HepG2 (cell line): ENCODE measurements around the gene GSTP1. TPM values are rescaled to one million over a fixed set of nuclear protein-coding genes. Genes with fewer than 3 reads are reported as not detected.

Experiments
- BORCS8-MEF2B ChIP-seq: sonication (generic); formaldehyde crosslinking; IDR thresholded peaks from 2 replicates; pipeline ENCODE4 v1.8.0; 2022; ENCODE audit warnings: mild to moderate bottlenecking, missing genetic modification reagents
- HES4 ChIP-seq: sonication (generic); formaldehyde crosslinking; IDR thresholded peaks from 2 replicates; pipeline ENCODE4 v1.9.0; 2021; ENCODE audit warnings: mild to moderate bottlenecking, missing genetic modification reagents, borderline replicate concordance
- MTERF4 ChIP-seq: sonication (generic); formaldehyde crosslinking; IDR thresholded peaks from 2 replicates; pipeline ENCODE4 v1.8.0; 2023; ENCODE audit warnings: mild to moderate bottlenecking, missing genetic modification reagents
- RBM39 ChIP-seq: fragments of 200-400 bp; formaldehyde crosslinking; IDR thresholded peaks from one replicate; pipeline ENCODE4 v1.6.1; 2018; ENCODE audit warnings: antibody characterized with exemption, mild to moderate bottlenecking, low read depth, low read length; ENCODE audit not compliant: poor library complexity, severe bottlenecking
- REPIN1 ChIP-seq: sonication (generic); formaldehyde crosslinking; IDR thresholded peaks from 2 replicates; pipeline ENCODE4 v1.8.0; 2022; ENCODE audit warnings: missing genetic modification reagents, low read depth, mild to moderate bottlenecking, borderline replicate concordance
- SCMH1 ChIP-seq: sonication (generic); formaldehyde crosslinking; IDR thresholded peaks from 2 replicates; pipeline ENCODE4 v1.9.0; 2021; ENCODE audit warnings: missing genetic modification reagents, mild to moderate bottlenecking, borderline replicate concordance
- SMAD3 ChIP-seq: sonication (generic); formaldehyde crosslinking; IDR thresholded peaks from 2 replicates; pipeline ENCODE4 v1.4.0; 2020; ENCODE audit warnings: missing genetic modification reagents
- TFDP2 ChIP-seq: sonication (generic); formaldehyde crosslinking; IDR thresholded peaks from 2 replicates; pipeline ENCODE4 v1.4.0; 2020; ENCODE audit warnings: missing genetic modification reagents
- TGIF2 ChIP-seq: IDR thresholded peaks from 2 replicates; pipeline ENCODE4 v1.6.1; 2016; ENCODE audit warnings: control low read depth, missing compliant biosample characterization
- ZNF230 ChIP-seq: sonication (generic); formaldehyde crosslinking; IDR thresholded peaks from 2 replicates; pipeline ENCODE4 v1.4.0; 2020; ENCODE audit warnings: mild to moderate bottlenecking, missing genetic modification reagents
- ZNF234 ChIP-seq: sonication (generic); formaldehyde crosslinking; conservative IDR thresholded peaks from 2 replicates; pipeline ENCODE4 v1.5.1; 2020; ENCODE audit warnings: mild to moderate bottlenecking, missing genetic modification reagents
- ZNF292 ChIP-seq: sonication (generic); formaldehyde crosslinking; IDR thresholded peaks from 2 replicates; pipeline ENCODE4 v1.8.1; 2022; ENCODE audit warnings: mild to moderate bottlenecking, low read depth, missing genetic modification reagents, borderline replicate concordance
- ZNF513 ChIP-seq: sonication (generic); formaldehyde crosslinking; conservative IDR thresholded peaks from 2 replicates; pipeline ENCODE4 v1.5.0; 2020; ENCODE audit warnings: missing genetic modification reagents
- ZNF546 ChIP-seq: sonication (generic); formaldehyde crosslinking; conservative IDR thresholded peaks from 2 replicates; pipeline ENCODE4 v1.8.1; 2023; ENCODE audit warnings: mild to moderate bottlenecking, missing genetic modification reagents
- ZNF552 ChIP-seq: sonication (generic); formaldehyde crosslinking; IDR thresholded peaks from 2 replicates; pipeline ENCODE4 v1.9.0; 2022; ENCODE audit warnings: missing genetic modification reagents, mild to moderate bottlenecking, borderline replicate concordance
- ZNF607 ChIP-seq: sonication (generic); formaldehyde crosslinking; IDR thresholded peaks from 2 replicates; pipeline ENCODE4 v1.5.1; 2020; ENCODE audit warnings: missing genetic modification reagents, mild to moderate bottlenecking, borderline replicate concordance
- ZNF740 ChIP-seq: sonication (generic); formaldehyde crosslinking; IDR thresholded peaks from 2 replicates; pipeline ENCODE4 v1.4.0; 2020; ENCODE audit warnings: missing genetic modification reagents
- ZNF761 ChIP-seq: sonication (generic); formaldehyde crosslinking; conservative IDR thresholded peaks from 2 replicates; pipeline ENCODE4 v1.4.0; 2020; ENCODE audit warnings: mild to moderate bottlenecking, missing genetic modification reagents
- ZNF782 ChIP-seq: sonication (generic); formaldehyde crosslinking; IDR thresholded peaks from 2 replicates; pipeline ENCODE4 v1.4.0; 2020; ENCODE audit warnings: missing genetic modification reagents, mild to moderate bottlenecking, borderline replicate concordance
- ZSCAN21 ChIP-seq: sonication (generic); formaldehyde crosslinking; IDR thresholded peaks from 2 replicates; pipeline ENCODE4 v1.8.0; 2022; ENCODE audit warnings: mild to moderate bottlenecking, missing genetic modification reagents, moderate library complexity, borderline replicate concordance
- ZSCAN30 ChIP-seq: sonication (generic); formaldehyde crosslinking; IDR thresholded peaks from 2 replicates; pipeline ENCODE4 v1.5.0; 2020; ENCODE audit warnings: mild to moderate bottlenecking, missing genetic modification reagents
- ZSCAN5A ChIP-seq: sonication (generic); formaldehyde crosslinking; IDR thresholded peaks from 2 replicates; pipeline ENCODE4 v1.8.0; 2022; ENCODE audit warnings: mild to moderate bottlenecking, missing genetic modification reagents, borderline replicate concordance
- polyA plus RNA-seq, 8 experiments: library from polyadenylated mRNA; depleted of rRNA in 3 of 8; stranded (reverse) in 7 of 8; unstranded in 1 of 8; fragments of >200 nt; fragmentation: Illumina TruSeq in 4 of 8; extraction: Trizol in 4 of 8; gene quantifications; 2 replicates each; pipeline versions ENCODE4 v1.2.1 to v1.2.3, GENCODE V29; 2011 to 2016; ENCODE audit warnings: low read depth in 4 of 8, missing spikeins in 1 of 8, mixed read lengths in 1 of 8; ENCODE audit not compliant: insufficient read depth in 1 of 8
- total RNA-seq, 5 experiments: library from RNA; depleted of rRNA; stranded (reverse); fragments of >200 nt; fragmentation: Illumina TruSeq; extraction: Trizol; gene quantifications; 2 replicates each; pipeline ENCODE4 v1.2.3, GENCODE V29; 2016; ENCODE audit warnings: low read depth in 1 of 5

GSTP1 gene
- total and polyA plus RNA-seq, 2 of the 13 experiments (the other 11 are each of a cell fraction or from before 2014, with no cell fraction given) = not detected

- no peak for TF ChIP-seq ZSCAN5A (CRISPR knock-in tag)
- no peak for TF ChIP-seq RBM39
- TF ChIP-seq ZNF740 (CRISPR knock-in tag) = 0 out of 2 replicates have a peak, but pooled peaks have one; percentile 64
- no peak for TF ChIP-seq SCMH1 (CRISPR knock-in tag)
- no peak for TF ChIP-seq MTERF4 (CRISPR knock-in tag)
- no peak for TF ChIP-seq ZSCAN30
- peak; percentile 44; the same call in 1 of the 2 replicates for TF ChIP-seq SMAD3
- peak; percentile 74; the same call in 1 of the 2 replicates for TF ChIP-seq ZNF761
- TF ChIP-seq HES4 (CRISPR knock-in tag) = peak; percentile 17; the same call in 1 of the 2 replicates
- TF ChIP-seq ZNF546 = 0 out of 2 replicates have a peak, but pooled peaks have one; percentile 20
- peak; percentile 90; the same call in 1 of the 2 replicates for TF ChIP-seq TGIF2 (CRISPR knock-in tag)
- no peak for TF ChIP-seq ZNF513 (CRISPR knock-in tag)
- TF ChIP-seq ZNF552 (CRISPR knock-in tag) = no peak
- peak; percentile 68; the same call in 1 of the 2 replicates for TF ChIP-seq REPIN1 (CRISPR knock-in tag)
- TF ChIP-seq ZNF292 (CRISPR knock-in tag) = 0 out of 2 replicates have a peak, but pooled peaks have one; percentile 33
- peak; percentile 91; the same call in 1 of the 2 replicates for TF ChIP-seq ZSCAN21
- 0 out of 2 replicates have a peak, but pooled peaks have one; percentile 68 for TF ChIP-seq BORCS8-MEF2B (CRISPR knock-in tag)
- TF ChIP-seq TFDP2 (CRISPR knock-in tag) = peak; percentile 81
- no peak for TF ChIP-seq ZNF607 (CRISPR knock-in tag)
- peak; percentile 68; the same call in 1 of the 2 replicates for TF ChIP-seq ZNF782 (CRISPR knock-in tag)
- no peak for TF ChIP-seq ZNF234 (CRISPR knock-in tag)
- TF ChIP-seq ZNF230 (CRISPR knock-in tag) = 0 out of 2 replicates have a peak, but pooled peaks have one; percentile 28
Measured at GRCh38 chr11:67606492-67607295, 23.1 kb downstream of the GSTP1 start, which contains the start of gene NDUFV1 (continued).
